K562 (cell line): ENCODE measurements around the gene CD19. TPM values are rescaled to one million over a fixed set of nuclear protein-coding genes. Genes with fewer than 3 reads are reported as not detected.
"Not testable (repeated sequence)": the region's sequence is repeated elsewhere in the genome, so short reads cannot be mapped to it uniquely, and the experiment has no call there.

Source experiments
- ATAC-seq: fragments of 200-7000 bp; cut with Tn5 transposase; 3 replicates; pipeline ENCODE4 v1.9.1; 2020; ENCODE audit warnings: moderate library complexity
- BruUV-seq: library from RNA; stranded (reverse); fragments of 400-500 nt; replicated peaks from 2 replicates; lab custom pipeline; 2021; lab: Mats Ljungman, UMichigan
- CTCF ChIA-PET: fragments of 300-600 bp; formaldehyde crosslinking; extraction: SDS; loops from one replicate; lab custom pipeline; 2021; ENCODE audit warnings: low intra/inter-chr PET ratio; lab: Yijun Ruan, JAX
- POLR2A ChIA-PET: fragments of 300-600, 350-650 bp; sonication (Branson Sonifier 250); formaldehyde crosslinking; extraction: SDS; loops from one replicate; lab custom pipeline; 2021; ENCODE audit warnings: antibody characterized with exemption, inconsistent platforms; lab: Yijun Ruan, JAX
- DNase-seq, 4 experiments: peaks; one replicate each; pipeline versions ENCODE4 v3.0.0 to v3.0.0-alpha.2; 2011 to 2018; ENCODE audit warnings: low spot score in 3 of 4, mixed read lengths in 3 of 4; ENCODE audit errors: extremely low read depth in 1 of 4
- FAIRE-seq: peaks from 2 replicates; lab custom pipeline; 2011; peaks lifted over from hg19 to GRCh38; lab: Jason Lieb, UNC
- H2AFZ ChIP-seq: 2 replicates; pipeline ENCODE4 v1.6.0; 2011; ENCODE audit warnings: low read depth, low read length, control low read depth, inconsistent platforms
- H3K27ac ChIP-seq: fragments of 200-600 bp; 3 replicates; pipeline ENCODE4 v1.8.0; 2011; ENCODE audit warnings: low read depth, mild to moderate bottlenecking, control low read depth, inconsistent platforms, low read length, moderate library complexity, mixed read lengths; ENCODE audit errors: extremely low read depth
- H3K27me3 ChIP-seq, 2 experiments: fragments of 300-600 bp in 1 of 2; 2 replicates in 1 of 2; 3 replicates in 1 of 2; pipeline versions ENCODE4 v1.6.0 to v1.8.0; 2011; ENCODE audit warnings: inconsistent platforms in 2 of 2, low read length in 2 of 2, mild to moderate bottlenecking in 1 of 2, mixed read lengths in 1 of 2, moderate library complexity in 1 of 2; ENCODE audit not compliant: control insufficient read depth in 2 of 2, insufficient read depth in 2 of 2
- H3K36me3 ChIP-seq: fragments of 300-600 bp; 3 replicates; pipeline ENCODE4 v1.8.0; 2011; ENCODE audit warnings: mild to moderate bottlenecking, low read length, inconsistent platforms; ENCODE audit not compliant: control insufficient read depth, insufficient read depth
- H3K4me1 ChIP-seq, 2 experiments: fragments of 200-600 bp in 1 of 2; replicated peaks in 1 of 2; 2 replicates in 1 of 2; 3 replicates in 1 of 2; pipeline versions ENCODE4 v1.5.1 to v1.8.0; 2011; ENCODE audit warnings: inconsistent platforms in 2 of 2, low read length in 2 of 2, mild to moderate bottlenecking in 1 of 2, mixed read lengths in 1 of 2, moderate library complexity in 1 of 2; ENCODE audit not compliant: control insufficient read depth in 2 of 2, insufficient read depth in 2 of 2
- H3K4me2 ChIP-seq: 2 replicates; pipeline ENCODE4 v1.6.1; 2011; ENCODE audit warnings: low read length, control low read depth, inconsistent platforms, mixed read lengths; ENCODE audit not compliant: insufficient read depth
- H3K4me3 ChIP-seq: fragments of 200-600 bp; sonication (generic), shearing (Covaris generic); 2 replicates; pipeline ENCODE4 v1.5.1; 2016; ENCODE audit warnings: control low read depth, inconsistent platforms
- H3K79me2 ChIP-seq: fragments of 200-600 bp; 3 replicates; pipeline ENCODE4 v1.8.0; 2011; ENCODE audit warnings: low read length, inconsistent platforms; ENCODE audit not compliant: control insufficient read depth, insufficient read depth
- H3K9ac ChIP-seq, 2 experiments: 2 replicates each; pipeline versions ENCODE4 v1.6.0 to v1.6.1; 2011; ENCODE audit warnings: low read depth in 2 of 2, low read length in 2 of 2, control low read depth in 1 of 2, inconsistent platforms in 1 of 2, mild to moderate bottlenecking in 1 of 2, mixed read lengths in 1 of 2; ENCODE audit not compliant: insufficient read depth in 1 of 2
- H3K9me1 ChIP-seq: one replicate; pipeline ENCODE4 v1.6.0; 2011; ENCODE audit warnings: inconsistent platforms, mild to moderate bottlenecking, low read length, moderate library complexity; ENCODE audit not compliant: control insufficient read depth, insufficient read depth
- H3K9me3 ChIP-seq: replicated peaks from 2 replicates; pipeline ENCODE4 v1.5.1; 2011; ENCODE audit warnings: low read depth, low read length, inconsistent platforms; ENCODE audit not compliant: control insufficient read depth, insufficient read depth
- H4K20me1 ChIP-seq: replicated peaks from 2 replicates; pipeline ENCODE4 v1.6.1; 2011; ENCODE audit warnings: low read length, inconsistent platforms, mixed read lengths; ENCODE audit not compliant: control insufficient read depth, insufficient read depth
- BCOR ChIP-seq: fragments of 450-650 bp; IDR thresholded peaks from 2 replicates; pipeline ENCODE4 v1.6.1; 2016
- CEBPZ ChIP-seq: fragments of 150-350 bp; IDR thresholded peaks from 2 replicates; pipeline ENCODE4 v1.6.1; 2014; ENCODE audit warnings: low read depth, mild to moderate bottlenecking, low read length, borderline replicate concordance
- CREBBP ChIP-seq: IDR thresholded peaks from one replicate; pipeline ENCODE4 v1.6.1; 2012; ENCODE audit warnings: low read depth, mild to moderate bottlenecking, control low read depth, inconsistent platforms, low read length
- GATA2 ChIP-seq: sonication (generic); formaldehyde crosslinking; IDR thresholded peaks from 2 replicates; pipeline ENCODE4 v1.4.0; 2020; ENCODE audit warnings: mild to moderate bottlenecking, missing genetic modification reagents
- ZNF583 ChIP-seq: fragments of 250-450 bp; sonication (Bioruptor Pico); IDR thresholded peaks from 2 replicates; pipeline ENCODE4 v1.4.0; 2020
- WGBS: fragments of 100-300 bp; shearing (Covaris generic); methylation state at CpG from one replicate; pipeline ENCODE4 v1.1.6; 2016; ENCODE audit warnings: low coverage, mixed read lengths; ENCODE audit not compliant: insufficient coverage; ENCODE audit errors: missing lambda C conversion rate; 5-methylcytosine and 5-hydroxymethylcytosine counted together
- in situ Hi-C: fragments of 300-500 bp; cut with MboI; formaldehyde crosslinking; loops from 4 replicates; pipeline ENCODE4 v1.15.0; 2018; ENCODE audit warnings: inconsistent platforms, mixed read lengths
- intact Hi-C: fragments of 100-400 bp; cut with micrococcal nuclease; formaldehyde crosslinking; loops from 2 replicates; pipeline ENCODE4 v1.14.2; 2022
- polyA plus RNA-seq, 8 experiments: library from polyadenylated mRNA; depleted of rRNA in 4 of 8; stranded (reverse) in 5 of 8; unstranded in 3 of 8; fragments of >200 nt; fragmentation: Nextera tagmentation in 2 of 8; fragmentation: Illumina TruSeq in 1 of 8; extraction: Ambion mirVana in 2 of 8; extraction: Trizol in 1 of 8; gene quantifications; 2 replicates each; pipeline versions ENCODE4 v1.2.1 to v1.2.3, GENCODE V29; 2011 to 2014; ENCODE audit warnings: inconsistent platforms in 1 of 8, missing spikeins in 1 of 8
- total RNA-seq, 7 experiments: library from RNA; depleted of rRNA in 6 of 7; stranded (reverse); fragments of >200 nt in 6 of 7; fragmentation: Illumina TruSeq in 2 of 7; extraction: Trizol in 2 of 7; gene quantifications; 2 replicates each; pipeline versions ENCODE4 v1.2.1 to v1.2.3, GENCODE V29; 2011 to 2021; ENCODE audit warnings: low replicate concordance in 1 of 7

CD19 gene
- total and polyA plus RNA-seq, 9 of the 15 experiments (the other 6 are each of a cell fraction or from before 2014, with no cell fraction given): 0.27 to 3.7 (median 2.0) TPM; not detected in 1

- no peak for TF ChIP-seq CREBBP
- no peak for TF ChIP-seq GATA2
- no peak for TF ChIP-seq ZNF583
- no peak for TF ChIP-seq CEBPZ
These were observed 7.0 kb downstream of the CD19 start (continued) for GRCh38 chr16:28938721-28939120.

GRCh38 chr16:28939825-28940224 lies 8.1 kb downstream of the CD19 start:
- DNase-seq, ATAC-seq, H3K36me3 ChIP-seq, FAIRE-seq, H3K4me2 ChIP-seq, H3K27me3 ChIP-seq, H3K9me1 ChIP-seq, BruUV-seq, H3K79me2 ChIP-seq, H3K9ac ChIP-seq, H3K9me3 ChIP-seq, H3K27ac ChIP-seq, CTCF ChIA-PET, H4K20me1 ChIP-seq, H3K4me3 ChIP-seq, H2AFZ ChIP-seq: not testable (repeated sequence)
- WGBS: 65% methylated on average over 7 of the region's 7 CpGs
- intact Hi-C loops (loop anchor here (5.0 kb wide), 1 partner anchor 58 kb away; no protein-coding TSS in a partner anchor), in situ Hi-C loops (loop anchor here (25.0 kb wide), 1 partner anchor 503 kb away; no protein-coding TSS in a partner anchor)
- POLR2A ChIA-PET: interaction anchor here (0.6 kb wide), 1 partner anchor 90 kb away, joined by 3 read pairs; no protein-coding TSS in a partner anchor
- TF ChIP-seq BCOR: 0 out of 2 replicates have a peak, but pooled peaks have one; percentile 45
- H3K4me1 ChIP-seq: peaks cover 8 to 35% of the 10 kb centered on the region in 2 experiments; a peak in 4 of 5 replicates
